ENCODE data around the gene KCNQ5.

KCNQ5 gene

GRCh38 chr6:72748759-72749158 lies 126.9 kb downstream of the KCNQ5 start:
- no peak for DNase-seq

DNA sequence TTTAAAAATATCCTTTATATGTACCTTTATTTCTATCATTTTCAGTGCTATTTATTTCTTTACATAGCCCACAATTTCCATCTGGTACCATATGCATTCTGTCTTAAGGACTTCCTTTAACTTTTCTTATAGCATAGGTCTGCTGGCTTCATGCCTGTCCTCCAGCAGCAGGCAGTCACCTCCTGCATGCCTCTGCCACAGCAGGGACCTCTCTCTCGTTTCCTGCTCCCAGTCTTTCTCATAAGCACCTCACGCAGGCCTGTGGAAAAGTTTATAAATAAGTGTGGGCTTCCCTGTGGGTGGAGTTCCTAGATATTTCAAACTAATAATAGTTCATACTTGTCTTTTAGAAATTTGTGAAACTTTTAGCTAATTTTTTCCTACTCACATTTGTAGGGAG lies 133.9 kb downstream of the KCNQ5 start:
- no peak for DNase-seq

DNA sequence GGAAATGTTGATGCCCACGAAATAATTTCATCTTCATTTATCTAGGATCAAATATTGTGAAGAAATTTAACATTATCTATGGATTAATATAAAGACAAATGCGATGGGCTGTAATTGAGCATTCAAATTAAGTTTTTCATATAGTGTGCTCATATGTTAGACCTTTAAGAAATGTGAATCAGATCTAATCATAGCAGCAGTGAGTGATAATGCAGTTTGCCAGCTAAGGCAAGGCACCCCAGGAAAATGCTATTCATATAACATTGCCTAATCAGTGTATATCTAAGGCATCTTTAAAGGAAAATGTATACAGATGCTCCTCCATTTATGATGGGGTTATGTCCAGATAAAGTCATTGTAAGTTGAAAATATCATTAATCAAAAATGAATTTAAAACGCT lies 135.2 kb downstream of the KCNQ5 start:
- no peak for DNase-seq

- no peak for DNase-seq
These were observed 136.1 kb downstream of the KCNQ5 start for GRCh38 chr6:72757926-72758325.

DNA sequence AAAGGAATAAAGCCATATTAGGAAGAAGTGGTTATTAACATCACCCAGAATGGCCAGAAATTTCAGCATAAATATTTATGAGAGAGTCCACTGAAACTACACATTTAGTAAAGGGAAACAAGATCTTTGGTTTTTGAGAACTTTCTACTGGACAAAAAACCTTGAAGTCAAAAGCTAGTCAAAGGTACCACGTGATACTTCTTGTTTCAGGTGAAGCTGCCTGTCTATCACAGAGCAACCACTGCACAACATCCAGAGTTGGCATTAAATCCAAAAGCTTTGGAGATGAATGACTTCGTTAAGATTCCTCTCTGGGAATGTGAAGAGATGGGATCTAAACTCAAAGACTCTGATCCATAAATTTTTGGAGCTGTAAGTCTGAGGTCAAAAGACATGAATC lies 137.0 kb downstream of the KCNQ5 start:
- DNase-seq = no peak

DNA sequence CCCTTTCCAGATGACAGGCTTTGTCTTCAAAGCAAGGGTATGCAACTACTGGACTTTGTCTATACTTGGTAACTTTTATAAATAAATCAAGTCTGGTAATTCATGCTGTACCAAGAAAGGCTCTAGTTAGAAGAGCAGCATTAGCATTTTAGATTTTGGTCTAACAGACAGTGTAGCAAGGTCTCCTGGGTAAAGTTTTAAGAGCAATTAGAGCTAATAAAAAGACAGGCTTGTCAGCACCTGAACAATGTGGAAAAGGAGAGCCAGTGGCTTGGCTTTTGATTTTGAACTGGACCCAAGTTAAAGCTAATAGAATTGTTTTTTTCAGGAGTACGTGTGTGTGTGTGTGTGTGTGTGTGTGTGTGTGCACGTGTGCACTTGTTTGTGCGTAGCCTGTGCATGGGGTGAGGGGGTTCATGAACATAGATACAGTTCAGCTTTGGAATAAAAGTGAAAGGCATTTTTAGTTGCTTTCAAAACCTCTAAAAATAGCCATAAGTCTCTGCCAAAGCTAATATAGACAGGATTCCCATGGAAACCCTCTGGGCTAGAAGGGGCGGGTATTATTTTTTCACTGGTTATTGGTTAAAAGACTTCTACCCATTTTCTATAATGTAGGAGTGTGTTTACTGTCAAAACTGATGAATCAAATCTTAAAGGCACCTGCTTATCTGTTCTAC lies 138.4 kb downstream of the KCNQ5 start:
- no peak for DNase-seq

- DNase-seq = no peak
These were observed 139.9 kb downstream of the KCNQ5 start for GRCh38 chr6:72761761-72762160.

GRCh38 chr6:72769459-72770125 lies 147.7 kb downstream of the KCNQ5 start:
- no peak for DNase-seq

- no peak for DNase-seq
These were observed 149.1 kb downstream of the KCNQ5 start for GRCh38 chr6:72770959-72771358.

DNA sequence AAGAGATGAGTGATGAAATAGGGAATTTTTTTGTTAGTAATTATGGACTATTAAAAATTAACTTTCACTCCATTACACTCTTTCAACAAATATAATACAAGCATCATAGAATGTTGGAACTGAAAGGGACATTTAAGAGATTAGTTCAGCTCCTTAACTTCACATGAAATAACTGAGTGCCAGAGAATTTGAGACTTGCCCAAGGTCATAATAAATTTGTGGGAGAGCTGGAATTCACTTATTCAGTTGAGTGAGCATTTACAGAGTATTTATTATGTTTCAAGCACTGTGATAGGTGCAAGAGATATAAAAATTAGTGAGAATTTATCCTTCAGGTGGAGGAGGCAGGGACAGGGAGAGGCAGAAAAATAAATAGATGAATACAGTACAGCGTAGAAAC lies 154.6 kb downstream of the KCNQ5 start:
- DNase-seq = no peak

GRCh38 chr6:72781624-72782023 lies 159.8 kb downstream of the KCNQ5 start:
- DNase-seq = no peak

GRCh38 chr6:72783035-72783434 lies 161.2 kb downstream of the KCNQ5 start:
- no peak for DNase-seq

DNA sequence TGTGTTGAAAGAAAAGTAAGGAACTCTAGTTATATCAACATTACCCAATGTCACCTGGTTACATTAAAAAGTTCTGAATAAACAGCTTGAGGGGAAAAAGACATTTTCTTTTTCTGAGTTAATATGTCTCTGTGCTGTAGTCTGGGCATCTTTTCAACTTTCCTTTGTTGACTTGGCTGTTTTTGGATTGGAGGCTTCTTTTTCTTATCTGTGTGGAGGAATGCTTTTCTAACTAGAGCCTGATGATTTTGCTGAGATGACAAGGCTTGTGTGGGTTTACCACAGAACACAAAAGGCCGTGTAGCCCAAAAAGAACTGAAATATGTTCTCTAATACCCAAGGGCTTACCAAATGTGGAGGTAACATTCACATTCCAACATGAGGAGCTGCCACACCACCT lies 161.8 kb downstream of the KCNQ5 start:
- DNase-seq = no peak

- no peak for DNase-seq
These were observed 162.2 kb downstream of the KCNQ5 start for GRCh38 chr6:72784071-72784470.

DNA sequence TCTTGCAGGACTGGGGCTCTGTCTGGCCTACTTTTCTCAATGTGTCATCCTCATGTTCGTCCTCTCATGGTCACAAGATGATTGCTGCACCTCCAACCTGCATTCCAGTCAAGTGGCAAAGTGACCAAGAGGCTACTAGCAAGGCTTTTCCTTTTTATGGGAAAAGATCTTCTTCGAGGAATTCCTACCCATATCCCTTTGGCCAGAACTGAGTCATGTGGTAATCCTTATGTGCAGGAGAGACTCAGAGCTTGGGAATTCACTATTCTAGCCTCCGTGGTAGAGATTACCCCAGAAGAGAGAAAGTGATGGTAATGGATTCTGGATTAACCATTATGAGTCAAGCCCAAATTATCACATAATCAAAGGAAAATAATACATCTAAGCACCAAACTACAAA lies 162.7 kb downstream of the KCNQ5 start:
- DNase-seq = no peak

GRCh38 chr6:72787391-72788031 lies 165.6 kb downstream of the KCNQ5 start:
- DNase-seq = no peak

- no peak for DNase-seq
These were observed 166.3 kb downstream of the KCNQ5 start for GRCh38 chr6:72788188-72788587.

DNA sequence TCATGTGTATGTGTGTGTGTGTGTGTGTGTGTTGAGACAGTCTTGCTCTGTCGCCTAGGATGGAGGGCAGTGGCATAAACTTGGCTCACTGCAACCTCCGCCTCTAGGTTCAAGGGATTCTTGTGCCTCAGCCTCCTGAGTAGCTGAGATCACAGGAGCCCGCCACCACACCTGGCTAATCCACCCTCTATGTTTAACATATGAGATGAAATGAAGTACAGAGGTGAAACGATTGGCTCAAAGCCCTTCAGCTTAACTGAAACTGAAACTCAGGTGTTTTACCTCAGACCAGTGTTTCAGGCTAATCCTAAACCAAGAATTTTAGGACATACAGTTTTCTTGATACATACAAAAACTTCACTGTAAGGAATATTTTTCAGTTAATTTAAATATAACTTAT lies 167.3 kb downstream of the KCNQ5 start:
- DNase-seq = no peak

DNA sequence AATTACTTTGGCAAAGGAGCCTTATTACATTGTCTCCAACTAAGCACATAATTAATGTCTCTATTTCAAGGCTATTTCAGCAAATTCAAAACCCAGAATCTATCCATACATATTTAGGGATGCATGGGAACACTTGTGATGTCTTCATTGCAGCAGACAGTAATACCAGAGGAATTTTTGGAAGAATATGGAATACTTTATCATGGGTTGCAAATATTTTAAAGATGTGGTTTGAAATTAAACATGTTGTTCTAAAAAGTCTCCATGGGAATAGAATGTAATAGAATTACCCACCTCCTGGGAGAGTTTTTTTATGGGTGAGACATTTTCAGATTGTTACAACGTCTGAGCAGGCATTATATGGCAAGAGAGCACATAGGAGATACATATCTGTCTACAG lies 170.8 kb downstream of the KCNQ5 start:
- DNase-seq = no peak

- no peak for DNase-seq
These were observed 172.0 kb downstream of the KCNQ5 start for GRCh38 chr6:72793641-72794395.

- DNase-seq = no peak
These were observed 176.3 kb downstream of the KCNQ5 start for GRCh38 chr6:72798196-72798595.

GRCh38 chr6:72809746-72810379 lies 188.0 kb downstream of the KCNQ5 start:
- no peak for DNase-seq
